Endothelial cell of umbilical vein (primary cell): Measurements from ENCODE around the gene LPIN1. TPM values are rescaled to one million over a fixed set of nuclear protein-coding genes. Genes with fewer than 3 reads are reported as not detected.

ENCODE experiments used
- BruUV-seq: library from RNA; stranded (reverse); fragments of 400-500 nt; replicated peaks from 2 replicates; lab custom pipeline; 2021; lab: Mats Ljungman, UMichigan
- CTCF ChIA-PET: fragments of 300-600, 350-600 bp; sonication (Branson Sonifier 250); formaldehyde crosslinking; loops from one replicate; lab custom pipeline; 2021; ENCODE audit warnings: antibody characterized with exemption, inconsistent platforms; lab: Charles Lee
- POLR2A ChIA-PET: fragments of 300-600, 350-600 bp; sonication (Branson Sonifier 250); formaldehyde crosslinking; loops from one replicate; lab custom pipeline; 2021; ENCODE audit warnings: antibody characterized with exemption, inconsistent platforms; lab: Charles Lee
- DNase-seq: peaks from one replicate; pipeline ENCODE4 v3.0.0-alpha.2; 2011; ENCODE audit warnings: low read depth, low spot score
- FAIRE-seq: peaks from 2 replicates; lab custom pipeline; 2011; peaks lifted over from hg19 to GRCh38; lab: Jason Lieb, UNC
- H2AFZ ChIP-seq: 2 replicates; pipeline ENCODE4 v1.6.0; 2012; ENCODE audit warnings: low read depth, low read length, control low read depth, inconsistent platforms
- H3K27ac ChIP-seq: 2 replicates; pipeline ENCODE4 v1.5.1; 2011; ENCODE audit warnings: low read depth, mild to moderate bottlenecking, control low read depth, low read length, moderate library complexity; ENCODE audit not compliant: insufficient read depth
- H3K27me3 ChIP-seq, 2 experiments: 2 replicates each; pipeline versions ENCODE4 v1.6.0 to v1.6.1; 2011; ENCODE audit warnings: low read length in 2 of 2, mixed read lengths in 1 of 2; ENCODE audit not compliant: control insufficient read depth in 2 of 2, insufficient read depth in 2 of 2
- H3K36me3 ChIP-seq, 2 experiments: 2 replicates in 1 of 2; 3 replicates in 1 of 2; pipeline ENCODE4 v1.5.1; 2011; ENCODE audit warnings: low read length in 2 of 2, mild to moderate bottlenecking in 1 of 2, moderate library complexity in 1 of 2; ENCODE audit not compliant: control insufficient read depth in 2 of 2, insufficient read depth in 2 of 2; ENCODE audit errors: extremely low read depth in 1 of 2
- H3K4me1 ChIP-seq: 3 replicates; pipeline ENCODE4 v1.5.1; 2011; ENCODE audit warnings: mild to moderate bottlenecking, low read length; ENCODE audit not compliant: control insufficient read depth, insufficient read depth; ENCODE audit errors: extremely low read depth
- H3K4me2 ChIP-seq: 2 replicates; pipeline ENCODE4 v1.6.1; 2011; ENCODE audit warnings: low read length, control low read depth, mixed read lengths; ENCODE audit not compliant: insufficient read depth
- H3K4me3 ChIP-seq, 3 experiments: fragments of 200-600 bp in 1 of 3; sonication (generic), shearing (Covaris generic) in 1 of 3; replicated peaks in 1 of 3; 2 replicates each; pipeline ENCODE4 v1.5.1; 2011 to 2016; ENCODE audit warnings: control low read depth in 3 of 3, low read length in 3 of 3, mild to moderate bottlenecking in 2 of 3, inconsistent platforms in 1 of 3, low read depth in 1 of 3, moderate library complexity in 1 of 3; ENCODE audit not compliant: insufficient read depth in 1 of 3
- H3K79me2 ChIP-seq: 2 replicates; pipeline ENCODE4 v1.6.0; 2012; ENCODE audit warnings: low read length, inconsistent platforms; ENCODE audit not compliant: control insufficient read depth, insufficient read depth
- H3K9ac ChIP-seq: replicated peaks from 2 replicates; pipeline ENCODE3; 2011; ENCODE audit warnings: low read length, control low read depth; ENCODE audit not compliant: insufficient read depth; ENCODE audit errors: extremely low read depth
- H3K9me1 ChIP-seq: replicated peaks from 3 replicates; pipeline ENCODE4 v1.6.0; 2011; ENCODE audit warnings: mild to moderate bottlenecking, low read length; ENCODE audit not compliant: control insufficient read depth, insufficient read depth; ENCODE audit errors: extremely low read depth
- H3K9me3 ChIP-seq: replicated peaks from 2 replicates; pipeline ENCODE4 v1.5.1; 2012; ENCODE audit warnings: low read length, inconsistent platforms; ENCODE audit not compliant: control insufficient read depth, insufficient read depth
- H4K20me1 ChIP-seq: replicated peaks from 2 replicates; pipeline ENCODE3; 2011; ENCODE audit warnings: mild to moderate bottlenecking, low read length; ENCODE audit not compliant: control insufficient read depth, insufficient read depth; ENCODE audit errors: extremely low read depth
- CTCF ChIP-seq, 2 donors: IDR thresholded peaks; 1 replicate in 1 of 2; 2 replicates in 1 of 2; pipeline ENCODE4 v1.5.1; 2011; ENCODE audit warnings: low read length in 2 of 2, mild to moderate bottlenecking in 2 of 2, moderate library complexity in 2 of 2, control low read depth in 1 of 2, inconsistent platforms in 1 of 2, low read depth in 1 of 2; ENCODE audit not compliant: insufficient read depth in 1 of 2; ENCODE audit errors: extremely low read depth in 1 of 2
- EZH2 ChIP-seq: IDR thresholded peaks from 2 replicates; pipeline ENCODE4 v1.6.1; 2012; ENCODE audit warnings: borderline replicate concordance, low read depth, mild to moderate bottlenecking, moderate library complexity, low read length, inconsistent platforms; ENCODE audit not compliant: severe bottlenecking
- FOS ChIP-seq: IDR thresholded peaks from 2 replicates; pipeline ENCODE4 v1.6.1; 2011; ENCODE audit warnings: mild to moderate bottlenecking, low read length, moderate library complexity, borderline replicate concordance; ENCODE audit not compliant: insufficient read depth
- GATA2 ChIP-seq: IDR thresholded peaks from 2 replicates; pipeline ENCODE4 v1.7.0; 2011; ENCODE audit warnings: low read depth, mild to moderate bottlenecking, moderate library complexity, mixed read lengths, low read length; ENCODE audit not compliant: insufficient read length, insufficient read depth
- JUN ChIP-seq: IDR thresholded peaks from 2 replicates; pipeline ENCODE4 v1.6.1; 2011; ENCODE audit warnings: borderline replicate concordance, low read depth; ENCODE audit not compliant: insufficient read length, insufficient read depth
- MAX ChIP-seq: IDR thresholded peaks from 2 replicates; pipeline ENCODE4 v1.6.1; 2011; ENCODE audit not compliant: insufficient read depth, insufficient read length
- MYC ChIP-seq: IDR thresholded peaks from one replicate; pipeline ENCODE4 v1.6.1; 2011; ENCODE audit warnings: mild to moderate bottlenecking, low read depth, low read length
- POLR2A ChIP-seq: IDR thresholded peaks from 2 replicates; pipeline ENCODE4 v1.6.1; 2012; ENCODE audit warnings: low read depth, mild to moderate bottlenecking, control low read depth, low read length
- POLR2AphosphoS5 ChIP-seq: IDR thresholded peaks from 2 replicates; pipeline ENCODE4 v1.6.1; 2012; ENCODE audit warnings: low read depth, mild to moderate bottlenecking, control low read depth, low read length, moderate library complexity; ENCODE audit not compliant: insufficient read depth
- dilution Hi-C: fragments of 300-500 bp; cut with MboI; formaldehyde crosslinking; loops from one replicate; pipeline ENCODE4 v1.15.0; 2019; ENCODE audit warnings: low sequenced_read_pairs; ENCODE audit not compliant: extremely low pct_ligation_motif_present
- intact Hi-C: fragments of 100-400 bp; cut with micrococcal nuclease; formaldehyde crosslinking; loops from one replicate; pipeline ENCODE4 v1.10.0; 2022
- polyA plus RNA-seq, 4 experiments: library from polyadenylated mRNA; depleted of rRNA in 3 of 4; stranded (reverse) in 3 of 4; unstranded in 1 of 4; fragments of >200 nt; gene quantifications; 2 replicates each; pipeline versions ENCODE4 v1.2.1 to v1.2.3, GENCODE V29; 2011 to 2012; ENCODE audit warnings: missing spikeins in 1 of 4
- total RNA-seq: library from RNA; stranded (reverse); gene quantifications from 2 replicates; pipeline ENCODE4 v1.2.3, GENCODE V29; 2021

LPIN1 gene
- total and polyA plus RNA-seq, 2 donors (not counting 3 experiments of a cell fraction or from before 2014, with no cell fraction given): 26.6 to 80.4 TPM

GRCh38 chr2:11808016-11808400 is 61.6 kb downstream of the LPIN1 start:
- no TSS peak for BruUV-seq
- ChIA-PET POLR2A (no interaction called here), CTCF (interaction anchor here (0.8 kb wide), 1 partner anchor 9 kb away, joined by 3 read pairs; no protein-coding TSS in a partner anchor)
- peaks cover 18 to 24% of the 10 kb centered on the region in 2 experiments for H3K36me3 ChIP-seq
- no peak overlapping the region for H3K9ac ChIP-seq
- no peak overlapping the region for H3K4me3 ChIP-seq
- H3K4me2 ChIP-seq: no peak overlapping the region
- dilution Hi-C loops (no loop called here), intact Hi-C loops (no loop called here)
- no peaks in the 10 kb centered on the region for H4K20me1 ChIP-seq
- DNase-seq (no peak), FAIRE-seq (no peak)
- H2AFZ ChIP-seq: no peak overlapping the region
- H3K79me2 ChIP-seq: no peaks in the 10 kb centered on the region
- no peaks in the 10 kb centered on the region for H3K27me3 ChIP-seq
- H3K4me1 ChIP-seq: no peaks in the 10 kb centered on the region
- TF ChIP-seq JUN: no peak
- TF ChIP-seq MAX: no peak
- TF ChIP-seq POLR2AphosphoS5: no peak
- no peak for TF ChIP-seq CTCF (IDR thresholded peaks at IDR 0.05; ENCODE audit: extremely low read depth in 1 of 2, insufficient read depth in 1 of 2, low read depth in 1 of 2, low read length in 2 of 2)
- no peak for TF ChIP-seq GATA2
- TF ChIP-seq EZH2: no peak
- TF ChIP-seq POLR2A: no peak
- TF ChIP-seq MYC: no peak
- TF ChIP-seq FOS: no peak
- no peaks in the 10 kb centered on the region for H3K9me3 ChIP-seq
- no peak overlapping the region for H3K27ac ChIP-seq
- H3K9me1 ChIP-seq: no peaks in the 10 kb centered on the region
